H1 (cell line): ENCODE results near the gene RAB26. TPM values are rescaled to one million over a fixed set of nuclear protein-coding genes. Genes with fewer than 3 reads are reported as not detected.
A peak's percentile ranks its signal among the peaks of the same experiment; 100 is the strongest.

Experiments used
- EP300 ChIP-seq, 2 experiments: IDR thresholded peaks; 1 replicate in 1 of 2; 2 replicates in 1 of 2; pipeline ENCODE4 v1.6.1; 2011 to 2012; ENCODE audit warnings: low read depth in 2 of 2, low read length in 2 of 2, mild to moderate bottlenecking in 2 of 2, borderline replicate concordance in 1 of 2, inconsistent platforms in 1 of 2, moderate library complexity in 1 of 2
- KDM5A ChIP-seq: fragments of 200-600 bp; IDR thresholded peaks from 2 replicates; pipeline ENCODE4 v1.7.1; 2012; ENCODE audit warnings: mild to moderate bottlenecking, low read length, inconsistent platforms, mixed read lengths
- SAP30 ChIP-seq: fragments of 300-600 bp; sonication (generic); IDR thresholded peaks from 2 replicates; pipeline ENCODE4 v1.7.1; 2012; ENCODE audit warnings: low read length, moderate library complexity, mild to moderate bottlenecking, inconsistent platforms; ENCODE audit not compliant: insufficient read depth, insufficient replicate concordance
- polyA plus RNA-seq, 7 experiments: library from polyadenylated mRNA; depleted of rRNA in 3 of 7; stranded (reverse) in 5 of 7; unstranded in 2 of 7; fragments of >200 nt in 5 of 7; fragments of 200-250 nt in 2 of 7; gene quantifications; 1 replicate in 5 of 7; 2 replicates in 1 of 7; 4 replicates in 1 of 7; pipeline versions ENCODE4 v1.2.1 to v1.2.3, GENCODE V29; 2011 to 2013; ENCODE audit warnings: missing spikeins in 2 of 7, mixed read lengths in 2 of 7
- total RNA-seq: library from RNA; stranded (reverse); fragmentation: NEBNext Ultra II Directional; extraction: Animal tissue kit (Norgen Biotek cat#: 25700); gene quantifications from 2 replicates; pipeline ENCODE4 v1.2.1, GENCODE V29; 2021

The RAB26 gene
- total and polyA plus RNA-seq, 2 of the 8 experiments (the other 6 are each of a cell fraction or from before 2014, with no cell fraction given) = 4.3 to 5.4 TPM

- TF ChIP-seq EP300 (IDR thresholded peaks at IDR 0.05; ENCODE audit: borderline replicate concordance in 1 of 2, low read depth in 2 of 2, low read length in 2 of 2) = no peak
- TF ChIP-seq KDM5A = no peak
- TF ChIP-seq SAP30 = peak; percentile 93
Observed at GRCh38 chr16:2155977-2156848, 7.8 kb downstream of the RAB26 start (continued).
